Loucy (cell line): ENCODE data around the gene LRRC47.

ENCODE experiments used
- EZH2phosphoT487 ChIP-seq: fragments of 200-600 bp; IDR thresholded peaks from 2 replicates; pipeline ENCODE4 v1.6.1; 2018; ENCODE audit warnings: antibody characterized with exemption, mild to moderate bottlenecking, moderate library complexity, borderline replicate concordance
- TF ChIP-seq, protein P1 (sequence below): fragments of 200-600 bp; sonication (generic); conservative IDR thresholded peaks from 2 replicates; pipeline ENCODE4 v1.5.1; 2014; ENCODE audit warnings: mild to moderate bottlenecking, antibody characterized with exemption, low read length

GRCh38 chr1:3756394-3756793 is 39.9 kb downstream of the LRRC47 start:
- no peak for TF ChIP-seq EZH2phosphoT487
- TF ChIP-seq, protein P1, sequence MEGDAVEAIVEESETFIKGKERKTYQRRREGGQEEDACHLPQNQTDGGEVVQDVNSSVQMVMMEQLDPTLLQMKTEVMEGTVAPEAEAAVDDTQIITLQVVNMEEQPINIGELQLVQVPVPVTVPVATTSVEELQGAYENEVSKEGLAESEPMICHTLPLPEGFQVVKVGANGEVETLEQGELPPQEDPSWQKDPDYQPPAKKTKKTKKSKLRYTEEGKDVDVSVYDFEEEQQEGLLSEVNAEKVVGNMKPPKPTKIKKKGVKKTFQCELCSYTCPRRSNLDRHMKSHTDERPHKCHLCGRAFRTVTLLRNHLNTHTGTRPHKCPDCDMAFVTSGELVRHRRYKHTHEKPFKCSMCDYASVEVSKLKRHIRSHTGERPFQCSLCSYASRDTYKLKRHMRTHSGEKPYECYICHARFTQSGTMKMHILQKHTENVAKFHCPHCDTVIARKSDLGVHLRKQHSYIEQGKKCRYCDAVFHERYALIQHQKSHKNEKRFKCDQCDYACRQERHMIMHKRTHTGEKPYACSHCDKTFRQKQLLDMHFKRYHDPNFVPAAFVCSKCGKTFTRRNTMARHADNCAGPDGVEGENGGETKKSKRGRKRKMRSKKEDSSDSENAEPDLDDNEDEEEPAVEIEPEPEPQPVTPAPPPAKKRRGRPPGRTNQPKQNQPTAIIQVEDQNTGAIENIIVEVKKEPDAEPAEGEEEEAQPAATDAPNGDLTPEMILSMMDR, result no peak
